ENCODE measurements around the gene MGP. TPM values are rescaled to one million over a fixed set of nuclear protein-coding genes. Genes with fewer than 3 reads are reported as not detected.

Gene MGP
- total RNA-seq, 4 donors from 2014 or later = 42.8 to 143 (median 80.2) TPM

- WGBS, 2 donors = 35 to 36% methylated on average over 3 of the region's 3 CpGs
- no peak for DNase-seq (ENCODE audit: low spot score in 2 of 2)
- TF ChIP-seq POLR2A (IDR thresholded peaks at IDR 0.05) = no peak
- no peak for TF ChIP-seq CTCF (IDR thresholded peaks at IDR 0.05)
- intact Hi-C loops (cut with DNase I; ENCODE audit: low total_unique reads) = no loop called here
- H3K4me3 ChIP-seq (ENCODE audit: low read depth, poor library complexity, severe bottlenecking) = no peak overlapping the region
These were observed 39.5 kb downstream of the MGP start for GRCh38 chr12:14846042-14846587.

- no peak overlapping the region for H3K4me3 ChIP-seq (ENCODE audit: low read depth, poor library complexity, severe bottlenecking)
- intact Hi-C loops (cut with DNase I; ENCODE audit: low total_unique reads) = no loop called here
- DNase-seq (ENCODE audit: low spot score in 2 of 2) = peak; percentile 59 to 84
- 7 to 8% methylated on average over 3 of the region's 3 CpGs for WGBS, 2 donors
- TF ChIP-seq POLR2A (IDR thresholded peaks at IDR 0.05) = no peak
- peak in 1 of 3 donors; percentile 54 for TF ChIP-seq CTCF (IDR thresholded peaks at IDR 0.05)
These were observed 40.3 kb downstream of the MGP start for GRCh38 chr12:14845350-14845750.

GRCh38 chr12:14844401-14844800 is 41.3 kb downstream of the MGP start:
- no peak overlapping the region for H3K4me3 ChIP-seq (ENCODE audit: low read depth, poor library complexity, severe bottlenecking)
- no peak for DNase-seq (ENCODE audit: low spot score in 2 of 2)
- TF ChIP-seq CTCF (IDR thresholded peaks at IDR 0.05) (no peak), POLR2A (IDR thresholded peaks at IDR 0.05) (no peak)
- intact Hi-C loops (cut with DNase I; ENCODE audit: low total_unique reads) = no loop called here

- WGBS, 2 donors = 72 to 80% methylated on average over 10 of the region's 10 CpGs
- H3K4me3 ChIP-seq (ENCODE audit: low read depth, poor library complexity, severe bottlenecking) = no peak within 1 kb of the TSS
- intact Hi-C loops (cut with DNase I; ENCODE audit: low total_unique reads) = loop anchor here (1.0 kb wide), 1 partner anchor 152 kb away; no protein-coding TSS in a partner anchor
- no peak for TF ChIP-seq POLR2A (IDR thresholded peaks at IDR 0.05)
- no peak for TF ChIP-seq CTCF (IDR thresholded peaks at IDR 0.05)
- DNase-seq (ENCODE audit: low spot score in 2 of 2) = no peak
These were observed 42.2 kb downstream of the MGP start, which contains the start of gene ART4 for GRCh38 chr12:14843425-14843887. Gene ART4 (minus strand): TSS chr12:14843526. CDS start chr12:14843113, 413 bp downstream.

- 72 to 74% methylated on average over 3 of the region's 3 CpGs for WGBS, 2 donors
- intact Hi-C loops (cut with DNase I; ENCODE audit: low total_unique reads) = no loop called here
- H3K4me3 ChIP-seq (ENCODE audit: low read depth, poor library complexity, severe bottlenecking) = no peak overlapping the region
- no peak for DNase-seq (ENCODE audit: low spot score in 2 of 2)
- TF ChIP-seq CTCF (IDR thresholded peaks at IDR 0.05) (no peak), POLR2A (IDR thresholded peaks at IDR 0.05) (no peak)
These were observed 43.3 kb downstream of the MGP start for GRCh38 chr12:14842315-14842714.

GRCh38 chr12:14841761-14842160 is 43.9 kb downstream of the MGP start:
- TF ChIP-seq CTCF (IDR thresholded peaks at IDR 0.05) = no peak
- TF ChIP-seq POLR2A (IDR thresholded peaks at IDR 0.05) = no peak
- DNase-seq (ENCODE audit: low spot score in 2 of 2) = peak; percentile 77 to 87
- no peak overlapping the region for H3K4me3 ChIP-seq (ENCODE audit: low read depth, poor library complexity, severe bottlenecking)
- 13 to 18% methylated on average over 3 of the region's 3 CpGs for WGBS, 2 donors
- intact Hi-C loops (cut with DNase I; ENCODE audit: low total_unique reads) = no loop called here

All from lower leg skin (tissue), 4 donors.